Fibroblast of peridontal ligament (primary cell): Measurements from ENCODE around the gene MFRP.

Experiments used
- DNase-seq: peaks from one replicate; pipeline ENCODE4 v3.0.0-alpha.2; 2010; ENCODE audit errors: extremely low read depth

Gene MFRP

DNA sequence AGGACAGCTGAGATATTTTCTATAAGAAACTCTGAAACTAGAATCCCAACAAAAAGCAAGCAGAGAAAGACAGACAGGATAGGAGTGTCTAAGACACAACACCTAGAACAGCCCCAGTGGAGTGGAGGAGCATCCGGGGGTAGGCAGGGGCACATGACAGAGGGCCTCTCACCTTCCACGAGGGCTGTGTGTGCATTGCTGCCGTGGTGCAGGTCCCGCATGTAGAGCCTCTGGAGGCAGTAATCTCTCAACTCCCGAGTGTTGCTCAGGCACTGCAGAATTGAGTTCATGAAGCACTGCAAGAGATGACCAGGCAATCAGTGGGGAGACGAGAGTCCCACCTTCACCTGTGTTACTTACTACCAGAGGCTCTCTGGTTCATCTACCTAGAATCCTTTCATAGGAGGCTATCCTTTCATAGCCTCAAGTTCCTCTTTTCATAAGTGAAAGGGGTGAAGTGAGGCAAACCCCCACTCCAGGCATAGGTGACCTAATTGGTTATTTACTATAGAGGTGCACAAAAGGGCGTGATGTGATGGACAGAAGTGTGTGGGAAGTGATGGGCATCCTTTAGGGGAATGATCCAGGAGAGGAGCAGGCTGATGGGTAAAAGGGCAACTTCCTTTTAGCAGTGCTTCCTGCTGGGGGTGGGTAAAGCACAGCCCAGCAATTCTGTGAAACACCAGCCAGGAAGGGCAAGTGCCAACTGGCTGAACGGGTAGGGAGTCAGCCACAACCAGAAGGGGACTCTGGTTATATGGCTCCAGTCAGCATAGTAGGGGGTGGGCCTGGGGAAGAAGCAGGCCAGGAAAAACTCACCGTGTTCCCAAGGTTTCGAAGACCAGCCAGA is 13.1 kb upstream of the MFRP start:
- DNase-seq, result no peak

DNA sequence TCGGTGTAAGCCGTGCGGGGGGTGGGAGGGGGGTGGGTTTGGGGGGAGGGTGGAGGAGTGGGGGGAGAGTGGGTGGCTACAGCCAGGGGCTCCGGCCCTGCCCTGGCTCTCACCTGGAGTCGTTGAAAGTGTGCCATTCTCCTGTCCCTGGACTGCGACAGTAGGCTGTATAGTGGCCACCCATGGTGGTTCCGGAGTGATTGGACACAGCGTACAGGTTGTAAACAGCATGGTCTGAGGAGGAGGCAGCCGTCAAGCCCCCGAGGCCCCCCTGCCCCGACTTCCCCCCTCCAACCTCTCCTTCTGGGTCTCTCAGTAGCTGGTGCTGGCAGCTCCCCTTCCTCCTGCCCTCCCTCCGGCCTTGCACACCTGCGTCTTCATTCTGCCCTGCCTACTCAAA is 10.6 kb upstream of the MFRP start:
- DNase-seq, result no peak

DNA sequence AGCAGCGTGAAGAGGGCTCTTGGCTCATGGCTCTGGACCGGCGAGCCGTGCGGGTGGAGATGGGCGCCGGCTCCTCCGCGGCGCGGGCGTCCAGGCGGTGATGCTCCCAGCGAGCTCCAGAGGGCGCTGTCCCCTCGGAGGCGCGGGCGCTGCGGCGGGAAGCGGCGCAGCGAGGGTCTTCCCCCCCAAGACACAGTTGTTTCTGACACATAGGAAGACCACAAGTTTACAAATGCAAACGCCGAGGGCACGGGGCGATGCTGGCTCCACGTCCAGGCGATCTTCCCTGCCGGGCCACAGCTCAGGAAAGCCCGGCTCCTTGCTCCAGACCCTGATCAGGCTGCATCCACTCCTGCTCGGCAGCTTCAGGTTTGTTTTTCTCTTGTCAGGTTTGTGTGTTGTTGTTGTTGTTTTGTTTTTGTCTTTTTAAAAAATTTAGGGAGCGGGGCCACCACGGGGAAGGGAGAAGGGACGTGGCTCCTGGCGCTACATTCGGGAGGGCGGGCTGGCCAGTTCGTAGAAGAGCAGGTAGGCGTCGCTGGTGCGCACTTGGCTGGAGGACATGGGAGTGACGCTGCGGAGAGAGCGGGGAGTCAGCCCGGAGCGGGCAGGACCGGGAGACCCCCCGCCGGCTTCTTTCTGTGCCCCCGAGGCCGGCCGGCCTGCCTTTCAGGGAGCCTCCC is 10.0 kb upstream of the MFRP start:
- DNase-seq, result peak; percentile 69

DNA sequence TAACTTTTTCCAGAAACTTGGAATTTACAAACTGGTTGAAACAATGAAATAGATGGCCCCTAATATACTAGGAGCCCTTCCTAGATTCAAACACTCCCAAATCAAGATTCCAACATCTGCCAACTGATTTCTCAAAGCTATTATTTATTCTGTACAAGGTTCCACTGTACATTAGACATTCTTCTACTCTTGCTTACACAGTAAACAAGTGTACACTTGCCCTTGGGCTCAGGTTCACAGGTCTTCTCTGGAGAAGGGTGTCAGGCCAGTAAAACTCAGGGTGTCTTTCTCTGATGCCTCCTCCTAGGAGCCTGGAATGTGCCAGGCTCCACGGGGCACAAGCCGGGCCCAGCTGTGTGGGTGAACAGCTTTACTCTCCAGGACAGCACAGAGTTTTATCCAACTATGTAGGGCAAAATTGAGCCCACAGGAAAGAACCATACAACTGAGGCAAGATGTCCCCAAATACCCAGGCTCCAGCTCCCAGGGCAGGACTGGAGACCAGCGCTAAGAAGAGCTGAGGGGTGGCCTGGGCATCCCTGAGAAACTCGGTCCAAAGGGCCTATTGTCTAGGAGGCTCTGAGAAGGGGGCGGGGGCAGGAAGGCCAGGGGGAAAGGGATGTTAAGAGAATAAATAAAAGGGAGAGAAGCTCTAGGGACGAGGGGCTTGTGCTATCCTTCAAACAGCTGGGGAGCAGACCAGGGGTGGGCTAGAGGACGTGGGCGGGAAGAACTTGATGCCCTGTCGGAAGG is 8.8 kb upstream of the MFRP start:
- DNase-seq, result no peak

DNA sequence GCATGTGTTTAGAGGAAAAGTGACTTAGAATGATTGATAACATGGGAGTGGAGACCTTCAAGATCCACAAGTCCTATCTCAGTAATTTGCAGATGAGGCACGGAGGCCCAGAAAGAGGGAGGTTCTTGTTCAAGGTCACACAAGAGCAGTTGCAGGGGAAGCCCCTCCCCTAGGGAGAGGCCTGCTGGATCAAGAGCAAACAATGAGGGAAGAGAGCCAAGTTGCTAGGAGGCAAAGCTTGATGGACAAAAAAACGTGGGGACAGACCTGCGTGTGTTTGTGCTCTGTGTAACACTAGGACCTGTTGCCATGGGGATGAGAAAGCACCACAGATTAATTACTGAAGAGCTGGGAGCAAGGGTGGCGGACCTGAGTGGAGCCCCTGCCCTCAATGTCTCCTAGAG is 6.4 kb upstream of the MFRP start:
- no peak for DNase-seq

DNA sequence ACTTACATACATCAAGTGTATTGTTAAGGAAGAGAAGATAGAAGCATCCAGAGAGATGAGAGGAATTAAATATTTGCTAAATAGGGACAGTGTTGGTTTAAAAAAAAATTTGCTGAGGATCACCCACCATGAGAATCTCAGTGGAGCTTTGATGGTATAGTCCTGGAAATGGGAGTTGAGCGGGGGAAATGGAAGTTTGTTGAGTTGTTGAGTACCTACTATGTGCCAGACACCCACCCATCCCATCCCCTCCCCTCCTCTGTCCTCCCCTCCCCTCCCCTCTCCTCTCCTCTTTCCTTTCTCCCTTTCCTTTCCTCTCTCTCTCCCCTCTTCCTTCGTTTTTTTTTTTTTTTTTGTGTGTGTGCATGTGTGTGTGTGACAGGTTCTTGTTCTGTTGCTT is 4.7 kb upstream of the MFRP start:
- DNase-seq, result no peak

DNA sequence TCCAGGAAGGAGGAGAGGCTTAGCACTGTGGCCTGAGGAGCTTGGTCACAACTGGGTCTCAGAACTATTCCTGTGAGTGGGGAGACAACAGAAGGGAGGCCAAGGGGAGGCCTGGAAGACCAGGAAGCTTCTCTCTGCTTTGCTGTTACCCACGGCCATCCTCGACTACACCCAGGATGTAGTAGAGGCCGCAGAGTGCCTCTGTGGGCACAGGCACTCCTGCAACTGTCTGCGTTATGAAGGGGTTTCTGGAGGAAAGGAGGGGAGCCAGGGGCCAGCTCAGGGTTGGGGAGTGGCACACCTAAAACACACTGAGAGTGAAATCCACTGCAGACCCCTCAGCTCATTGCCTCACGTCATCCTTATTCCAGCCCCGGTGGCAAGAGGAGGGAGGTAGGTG is 3.8 kb upstream of the MFRP start:
- DNase-seq, result no peak

DNA sequence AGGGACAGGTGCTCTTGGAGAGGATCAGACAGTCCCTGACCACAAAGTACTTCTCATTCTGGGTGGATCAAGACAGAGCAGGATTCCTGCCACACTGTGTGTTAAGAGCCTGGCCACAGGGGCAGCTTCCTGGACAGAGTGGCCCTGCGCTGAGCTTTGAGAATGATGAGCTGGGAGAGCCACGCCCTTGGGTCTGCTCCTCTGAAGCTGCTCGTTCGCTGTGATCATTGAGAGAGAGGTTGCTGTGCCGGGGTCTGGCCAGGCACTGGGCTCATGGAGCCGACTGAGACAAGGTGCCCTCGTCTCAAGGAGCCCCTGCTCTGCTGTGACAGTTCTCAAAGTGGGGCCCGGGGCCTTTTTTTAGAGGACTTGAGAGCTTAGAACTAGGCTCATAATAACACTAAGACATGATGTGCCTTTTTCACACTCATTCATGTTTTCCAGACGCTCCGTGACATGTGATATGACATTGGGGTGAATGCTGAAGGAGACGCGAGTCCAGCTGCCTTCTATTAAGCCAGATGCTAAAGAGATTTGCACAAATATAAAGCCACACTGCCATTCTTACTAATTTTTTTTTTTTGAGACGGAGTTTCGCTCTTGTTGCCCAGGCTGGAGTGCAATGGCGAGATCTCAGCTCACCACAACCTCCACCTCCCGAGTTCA is 1.6 kb upstream of the MFRP start:
- DNase-seq, result no peak

DNA sequence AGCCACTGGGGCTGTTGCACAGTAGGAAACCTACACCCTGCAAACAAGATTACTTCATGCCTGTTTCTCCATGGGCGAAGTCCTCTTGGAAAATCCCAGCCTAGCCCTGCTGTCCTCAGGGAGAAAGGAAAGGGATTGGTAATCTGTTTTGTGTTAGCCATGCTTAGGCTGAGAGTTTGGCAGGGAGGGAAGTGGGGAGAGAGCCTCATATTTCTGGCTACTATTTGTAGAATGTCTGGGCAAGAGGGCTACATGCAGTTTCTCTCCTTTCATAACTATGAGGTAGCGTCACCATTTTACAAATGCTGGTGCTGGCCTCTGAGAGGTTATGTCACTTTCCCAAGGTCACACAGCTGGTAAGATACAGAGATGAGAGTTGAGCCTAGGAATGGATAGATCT is 737 bp upstream of the MFRP start:
- DNase-seq, result peak; percentile 93

DNA sequence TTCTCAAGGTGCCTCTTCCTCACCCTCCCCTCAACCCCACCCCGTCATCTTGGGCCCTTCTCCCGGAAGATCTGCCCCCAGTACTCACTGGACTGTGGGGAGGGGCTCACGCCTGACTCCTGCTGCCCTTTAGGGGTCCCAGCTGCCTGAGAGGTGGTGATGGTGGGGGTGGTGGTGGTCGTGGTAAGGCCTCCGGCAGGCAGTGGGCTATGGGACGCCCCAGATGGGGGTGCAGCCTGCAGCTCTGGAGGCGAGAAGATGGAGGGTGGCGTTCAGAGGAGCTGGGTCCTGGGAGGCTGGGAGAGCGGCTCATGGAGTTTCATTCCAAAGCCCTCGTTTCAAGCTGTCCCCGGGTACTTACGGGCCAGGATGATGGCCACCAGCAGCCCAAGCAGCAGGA is 820 bp downstream of the MFRP start:
- DNase-seq, result no peak

DNA sequence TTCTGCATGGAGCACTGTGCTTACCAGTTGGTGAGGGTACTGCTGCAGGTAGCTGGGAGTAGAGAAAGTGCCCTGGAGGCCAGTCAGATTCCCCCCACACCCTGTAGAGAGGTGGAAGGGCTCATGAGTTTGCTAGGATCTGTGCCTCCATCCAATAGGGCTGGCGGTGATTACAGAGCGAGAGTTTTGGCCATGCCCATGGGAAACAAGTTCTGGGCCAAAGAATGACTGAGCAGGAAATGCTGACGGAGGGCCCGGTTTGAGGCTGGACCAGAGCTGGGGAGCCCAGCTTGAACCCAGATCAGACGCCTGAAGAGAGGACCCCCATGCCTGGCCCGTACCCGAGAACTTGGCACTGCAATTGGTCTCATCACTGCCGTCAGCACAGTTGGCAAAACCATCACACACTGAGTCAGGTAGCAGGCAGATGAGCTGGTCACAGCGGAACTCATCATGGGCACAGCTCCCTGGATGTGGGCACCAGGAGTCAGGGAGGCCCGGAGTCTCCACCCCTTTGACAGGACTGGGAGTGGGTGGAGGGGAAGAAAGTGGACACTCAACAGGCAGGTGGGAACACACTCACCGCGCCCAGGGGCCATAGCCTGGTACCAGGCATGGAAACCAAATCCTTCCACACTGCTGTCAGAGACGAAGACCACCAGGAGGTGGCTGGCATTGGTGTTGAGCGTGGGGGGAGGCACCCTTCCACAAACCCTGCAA is 2.1 kb downstream of the MFRP start:
- no peak for DNase-seq

DNA sequence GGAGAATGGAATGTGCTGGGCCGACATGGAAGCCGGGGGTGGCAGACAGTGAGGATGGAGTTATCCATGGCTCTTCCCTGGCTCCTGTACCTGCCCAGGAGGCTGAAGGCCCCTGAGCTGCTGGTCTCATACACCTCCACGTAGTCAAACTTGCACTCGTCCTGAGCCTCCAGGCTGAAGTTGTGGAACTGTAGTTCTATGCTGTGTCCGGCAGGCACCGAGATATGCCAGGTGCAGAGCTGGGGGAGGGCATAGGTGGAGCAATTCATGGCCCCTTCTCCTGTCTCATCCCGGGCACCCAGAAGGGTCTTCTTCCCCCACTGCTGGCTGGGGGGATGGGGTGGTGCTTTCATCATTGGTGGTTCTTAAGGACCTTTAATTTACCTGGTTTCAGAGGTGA is 2.8 kb downstream of the MFRP start:
- no peak for DNase-seq

DNA sequence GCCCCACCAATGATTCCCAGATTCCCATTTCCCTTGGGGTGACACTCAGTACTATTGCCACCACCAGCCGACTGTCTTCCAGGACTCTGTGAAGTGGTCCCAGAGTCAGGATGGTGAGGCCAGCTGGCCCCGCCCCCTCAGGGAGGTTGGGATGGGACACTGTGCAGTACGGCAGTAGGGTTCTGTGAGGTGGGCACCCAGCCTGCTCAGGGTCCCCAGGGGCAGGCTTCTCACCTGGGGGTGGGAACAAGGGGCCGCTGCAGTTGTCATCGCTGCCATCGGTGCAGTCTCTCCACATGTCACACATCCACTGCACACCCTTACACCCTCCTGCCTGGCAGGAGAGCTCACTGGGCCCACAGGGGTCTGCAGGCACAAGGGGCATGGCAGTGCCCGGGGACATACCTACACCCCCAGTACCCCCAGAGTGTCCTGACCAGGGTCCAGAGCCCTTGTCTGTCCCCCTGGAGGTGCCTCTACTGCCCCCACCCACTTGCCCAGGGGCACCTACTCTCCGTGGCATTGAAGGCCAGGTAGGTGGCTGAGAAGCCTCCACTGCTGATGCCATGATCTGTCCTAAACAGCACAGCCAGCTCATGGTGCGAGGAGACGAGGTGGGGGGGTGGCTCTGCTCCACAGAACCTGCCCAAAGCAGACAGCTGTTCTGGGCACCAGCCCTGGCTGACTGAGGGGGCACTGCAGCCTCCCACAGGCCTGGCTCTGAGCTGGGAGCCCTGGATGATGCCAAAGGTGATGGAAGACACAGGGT is 4.0 kb downstream of the MFRP start:
- DNase-seq, result no peak

DNA sequence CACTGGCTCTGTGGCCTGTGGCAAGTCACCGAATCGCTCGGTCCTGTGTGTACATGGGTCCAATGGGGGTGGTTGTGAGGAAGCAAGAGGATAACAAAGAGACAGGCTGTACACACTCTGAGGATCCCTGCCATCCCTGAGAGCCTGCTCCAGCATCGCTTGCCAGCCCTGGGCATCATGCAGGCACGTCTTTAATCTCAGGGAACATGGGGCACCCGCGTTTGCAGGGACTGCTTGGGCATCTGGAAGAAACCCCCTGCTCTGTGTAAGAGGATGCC is 4.5 kb downstream of the MFRP start:
- DNase-seq, result no peak

DNA sequence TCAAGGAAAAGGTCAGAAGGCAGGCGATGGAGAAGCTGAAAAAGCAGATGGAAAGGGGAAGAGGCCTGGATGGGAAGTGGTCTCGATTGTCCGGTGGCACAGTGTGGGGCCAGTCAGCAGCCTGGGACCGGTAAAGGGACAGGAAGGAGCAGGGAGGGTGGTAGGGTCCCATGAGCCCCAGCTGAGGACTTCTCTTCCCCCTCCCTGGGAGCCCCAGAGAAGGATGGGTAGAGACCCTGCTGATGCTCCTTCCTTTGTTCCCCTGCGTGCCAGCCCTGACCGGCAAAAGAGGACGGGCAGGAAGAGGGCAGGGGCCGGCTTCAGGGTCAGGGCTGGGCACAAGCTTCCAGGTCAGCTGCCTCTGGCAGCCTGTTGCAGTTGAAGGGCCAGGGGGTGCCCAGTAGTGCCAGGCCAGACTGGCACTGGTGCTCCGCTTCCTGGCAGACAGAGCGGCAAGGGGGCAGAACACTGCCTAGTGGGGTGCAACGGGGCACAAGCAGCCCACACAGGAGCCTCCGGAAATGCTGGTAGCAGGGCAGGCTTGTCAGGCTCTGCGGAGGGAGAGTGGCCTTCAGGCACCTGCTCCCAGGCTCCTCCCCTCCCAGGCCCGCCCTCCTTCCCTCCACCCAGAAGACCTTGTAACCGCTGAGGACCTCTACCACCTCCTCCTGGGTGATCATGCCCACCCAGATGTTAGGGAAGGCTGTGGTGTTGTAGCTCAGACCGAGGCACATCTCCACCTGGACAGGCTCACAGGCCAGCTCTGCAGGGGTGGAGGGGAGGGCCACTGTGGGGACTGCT is 5.1 kb downstream of the MFRP start:
- DNase-seq, result no peak

DNA sequence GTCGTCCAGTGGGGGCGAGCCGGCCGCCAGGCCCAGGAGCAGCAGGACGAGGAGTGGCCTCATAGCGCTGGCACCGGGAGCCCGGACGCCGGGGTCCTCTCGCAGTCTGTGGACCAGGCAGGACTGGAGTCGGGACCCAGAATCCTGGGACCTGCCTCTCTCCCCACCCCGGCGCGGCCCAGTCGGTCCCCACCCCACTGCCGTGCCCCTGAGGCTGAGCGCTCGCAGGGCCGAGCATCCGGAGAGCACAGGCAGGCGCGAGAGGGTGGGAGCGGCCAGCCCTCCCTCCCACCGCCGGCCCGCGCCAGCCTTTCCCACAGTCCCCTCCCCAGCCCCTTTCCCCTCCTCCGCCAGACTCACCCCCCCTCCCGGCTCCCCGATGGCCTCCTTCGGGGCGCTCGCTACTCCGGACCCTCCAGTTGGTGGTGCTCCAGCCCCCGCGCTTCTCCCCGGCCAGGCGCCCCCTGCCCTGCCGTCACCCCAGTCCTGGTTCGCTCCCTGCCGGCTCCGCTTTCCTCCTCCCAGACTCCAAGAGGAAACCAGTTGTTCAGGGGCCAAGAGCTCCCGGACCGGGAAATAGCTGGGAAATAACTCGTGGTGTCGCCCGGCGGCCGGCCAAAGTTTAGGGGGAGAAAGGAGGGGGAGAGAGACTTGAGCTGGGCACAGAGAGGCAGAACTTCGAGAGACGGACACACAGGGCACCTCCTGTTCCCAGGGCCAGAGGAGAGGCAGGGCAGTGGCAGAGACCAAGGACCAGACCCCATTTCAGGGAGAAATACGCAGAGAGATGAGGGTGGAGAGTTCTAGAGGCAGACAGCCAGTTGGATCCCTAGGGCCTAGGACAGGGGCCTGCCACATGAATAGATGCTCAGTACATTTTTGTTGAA is 5.9 kb downstream of the MFRP start, which contains the start of gene C1QTNF5:
TSS of gene C1QTNF5 (minus strand) at position 549 of the 887 bp plus-strand sequence. CDS start at position 63, 486 bp downstream.
- DNase-seq, result peak; percentile 82

DNA sequence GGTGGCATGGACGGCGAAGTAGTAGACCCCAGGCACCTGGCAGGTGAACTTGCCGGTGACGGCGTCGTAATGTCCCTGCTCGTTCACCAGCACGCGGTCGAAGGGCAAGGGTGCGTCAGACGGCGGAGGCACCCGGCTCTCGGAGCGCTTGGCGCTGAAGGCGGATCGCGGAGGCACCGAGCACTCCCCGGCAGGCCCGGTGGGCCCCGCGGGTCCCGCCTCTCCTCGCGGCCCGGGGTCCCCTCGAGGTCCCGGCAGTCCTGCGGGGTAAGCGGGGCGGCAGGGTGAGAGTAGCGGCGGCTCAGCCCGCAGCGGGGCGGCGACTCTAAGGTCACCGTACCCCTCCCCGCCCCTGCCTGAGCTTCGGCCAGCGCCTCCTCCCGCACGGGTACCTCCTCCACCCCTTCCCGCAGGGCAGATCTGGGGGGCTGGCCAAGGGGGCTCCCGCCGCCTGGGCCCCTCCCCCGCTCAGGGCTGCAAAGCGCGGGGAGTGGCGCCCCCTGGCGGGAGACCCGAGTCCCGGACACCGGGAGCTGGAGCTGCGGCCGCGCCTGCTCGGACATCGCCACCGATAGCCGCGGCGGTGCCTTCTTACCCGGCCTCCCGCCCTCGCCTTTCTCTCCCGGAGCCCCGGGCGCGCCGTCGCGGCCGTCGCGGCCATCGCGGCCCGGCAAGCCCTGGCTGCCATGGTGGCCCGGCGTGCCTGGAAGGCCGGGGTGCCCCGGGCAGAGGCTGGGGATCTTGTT is 6.7 kb downstream of the MFRP start:
- peak; percentile 52 for DNase-seq

DNA sequence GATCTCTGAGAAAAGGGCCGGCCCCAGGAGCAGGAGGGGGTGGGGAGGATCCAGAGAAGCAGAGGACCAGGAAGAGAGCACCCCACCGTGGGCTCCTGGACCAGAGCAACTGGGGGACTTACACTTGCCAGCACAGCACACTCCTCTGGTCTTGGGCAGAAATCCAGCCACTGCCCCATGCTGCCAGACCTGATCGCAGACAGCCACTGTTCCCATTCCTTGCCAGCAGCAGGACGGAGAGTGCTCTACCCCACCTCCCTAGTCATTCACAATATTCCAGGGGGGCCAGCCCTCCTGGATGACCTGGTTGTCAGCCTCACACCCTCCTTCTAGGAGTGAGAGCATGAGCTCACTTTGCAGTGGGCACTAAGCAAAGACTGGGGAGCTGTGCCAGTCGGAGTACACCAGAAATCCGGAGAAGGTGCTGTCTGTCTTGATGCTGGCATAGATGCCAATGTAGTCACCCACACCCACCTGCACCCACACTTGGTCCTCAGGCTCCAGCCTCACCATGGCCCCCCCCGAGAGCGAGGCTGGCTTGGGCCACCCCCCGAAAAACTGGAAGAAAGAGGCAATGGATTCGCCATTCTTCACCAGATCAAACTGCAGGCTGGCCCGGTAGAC is 7.4 kb downstream of the MFRP start:
- no peak for DNase-seq
